Activated CD4-positive, alpha-beta T cell treated with anti-CD3 and anti-CD28 coated beads for 36 hours (primary cell): ENCODE data around the gene GAREM1. TPM values are rescaled to one million over a fixed set of nuclear protein-coding genes. Genes with fewer than 3 reads are reported as not detected.
"Not testable (repeated sequence)": the region's sequence is repeated elsewhere in the genome, so short reads cannot be mapped to it uniquely, and the experiment has no call there.

Experiments
- ATAC-seq: fragments of 200-7000 bp; cut with Tn5 transposase; one replicate; pipeline ENCODE4 v1.10.0; 2021; ENCODE audit warnings: mild to moderate bottlenecking, moderate library complexity
- CTCF ChIA-PET: fragments of 350-600 bp; sonication (Branson Sonifier 250); formaldehyde crosslinking; loops from one replicate; lab custom pipeline; 2021; ENCODE audit warnings: antibody characterized with exemption; lab: Charles Lee
- POLR2A ChIA-PET: fragments of 350-600 bp; sonication (Branson Sonifier 250); formaldehyde crosslinking; loops from one replicate; lab custom pipeline; 2021; ENCODE audit warnings: antibody characterized with exemption, inconsistent platforms; lab: Charles Lee
- DNase-seq: peaks from one replicate; pipeline ENCODE4 v3.0.0-alpha.2; 2020
- H3K27ac Mint-ChIP-seq: one replicate; pipeline ENCODE4 v1.8.0; 2021; ENCODE audit warnings: mixed read lengths
- H3K27me3 Mint-ChIP-seq: one replicate; pipeline ENCODE4 v1.8.0; 2021; ENCODE audit warnings: mixed read lengths
- H3K36me3 Mint-ChIP-seq: one replicate; pipeline ENCODE4 v1.8.0; 2021; ENCODE audit warnings: low read depth, mixed read lengths
- H3K4me1 Mint-ChIP-seq: one replicate; pipeline ENCODE4 v1.8.0; 2021; ENCODE audit warnings: mixed read lengths
- H3K4me3 Mint-ChIP-seq: one replicate; pipeline ENCODE4 v1.8.0; 2021; ENCODE audit warnings: mild to moderate bottlenecking, moderate library complexity, mixed read lengths
- H3K9me3 Mint-ChIP-seq: one replicate; pipeline ENCODE4 v1.8.0; 2021; ENCODE audit warnings: low read depth, mixed read lengths
- intact Hi-C, 2 experiments: fragments of 100-400 bp; cut with DNase I in 1 of 2; cut with micrococcal nuclease in 1 of 2; formaldehyde crosslinking; loops; one replicate each; pipeline versions ENCODE4 v1.14.2 to v1.15.1; 2022 to 2024; cut with DNase I, micrococcal nuclease
- total RNA-seq, 2 experiments: library from RNA; stranded (reverse); gene quantifications; one replicate each; pipeline ENCODE4 v1.2.3, GENCODE V29; 2021

GAREM1 gene
- not detected for total RNA-seq

- ATAC-seq (peak; percentile 92), DNase-seq (peak; percentile 86)
- POLR2A ChIA-PET = interaction anchor here (0.6 kb wide), 1 partner anchor 381 kb away, joined by 4 read pairs; no protein-coding TSS in a partner anchor
- Mint-ChIP-seq H3K4me3 (peak within 1 kb of the TSS; percentile 61), H3K27me3 (peaks cover 37% of the 10 kb centered on the region), H3K4me1 (peaks cover 24% of the 10 kb centered on the region), H3K36me3 (no peaks in the 10 kb centered on the region), H3K9me3 (no peaks in the 10 kb centered on the region), H3K27ac (no peak within 1 kb of the TSS)
- CTCF ChIA-PET = interaction anchor here (0.5 to 1.7 kb wide), 15 partner anchors 17 to 313 kb away, joined by 3 to 8 read pairs (median 4); no protein-coding TSS in a partner anchor
- intact Hi-C loops = loop anchor here (1.0 to 10.0 kb wide), 3 partner anchors 60 to 526 kb away; partner anchors contain the start of gene TRAPPC8 (in 1 of the 2)
These were observed at the start of gene GAREM1 for GRCh38 chr18:32470714-32471633. Gene GAREM1 (minus strand): TSS chr18:32470882. CDS start chr18:32470428, 454 bp downstream.

- ChIA-PET CTCF (interaction anchor here (1.6 kb wide), 1 partner anchor 18 kb away, joined by 3 read pairs; no protein-coding TSS in a partner anchor), POLR2A (no interaction called here)
- Mint-ChIP-seq H3K4me3 (no peak overlapping the region), H3K27me3 (peaks cover 15% of the 10 kb centered on the region), H3K4me1 (peaks cover 13% of the 10 kb centered on the region), H3K9me3 (peaks cover 3% of the 10 kb centered on the region), H3K27ac (no peak overlapping the region), H3K36me3 (no peaks in the 10 kb centered on the region)
- DNase-seq (no peak), ATAC-seq (peak; percentile 79)
- intact Hi-C loops = no loop called here
These were observed 40.5 kb upstream of the GAREM1 start for GRCh38 chr18:32511147-32511546.

- ChIA-PET POLR2A (no interaction called here), CTCF (interaction anchor here (0.6 to 2.0 kb wide), 3 partner anchors 16 to 225 kb away, joined by 3 to 7 read pairs (median 4); no protein-coding TSS in a partner anchor)
- Mint-ChIP-seq H3K27me3 (peaks cover 13% of the 10 kb centered on the region), H3K4me3 (no peak overlapping the region), H3K4me1 (peaks cover 13% of the 10 kb centered on the region), H3K36me3 (no peaks in the 10 kb centered on the region), H3K27ac (no peak overlapping the region), H3K9me3 (peaks cover 3% of the 10 kb centered on the region)
- ATAC-seq = no peak
- DNase-seq = no peak
- intact Hi-C loops = no loop called here
These were observed 38.4 kb upstream of the GAREM1 start for GRCh38 chr18:32509111-32509510.

GRCh38 chr18:32507093-32507492, 36.4 kb upstream of the GAREM1 start:
- Mint-ChIP-seq H3K27ac (no peak overlapping the region), H3K4me3 (no peak overlapping the region), H3K36me3 (no peaks in the 10 kb centered on the region), H3K4me1 (peaks cover 13% of the 10 kb centered on the region), H3K9me3 (no peaks in the 10 kb centered on the region), H3K27me3 (peaks cover 11% of the 10 kb centered on the region)
- ATAC-seq = peak; percentile 58
- CTCF ChIA-PET = interaction anchor here (1.3 kb wide), 1 partner anchor 21 kb away, joined by 3 read pairs; no protein-coding TSS in a partner anchor
- intact Hi-C loops = no loop called here
- DNase-seq = no peak
- POLR2A ChIA-PET = no interaction called here

GRCh38 chr18:32502014-32502413, 31.3 kb upstream of the GAREM1 start:
- peaks cover 25% of the 10 kb centered on the region for H3K27me3 Mint-ChIP-seq
- ChIA-PET POLR2A (no interaction called here), CTCF (no interaction called here)
- H3K9me3 Mint-ChIP-seq = no peaks in the 10 kb centered on the region
- peaks cover 2% of the 10 kb centered on the region for H3K4me1 Mint-ChIP-seq
- intact Hi-C loops = no loop called here
- ATAC-seq = no peak
- no peak overlapping the region for H3K4me3 Mint-ChIP-seq
- no peak for DNase-seq
- H3K27ac Mint-ChIP-seq = no peak overlapping the region
- H3K36me3 Mint-ChIP-seq = no peaks in the 10 kb centered on the region

GRCh38 chr18:32501242-32501641, 30.6 kb upstream of the GAREM1 start:
- POLR2A ChIA-PET, H3K9me3 Mint-ChIP-seq, H3K4me1 Mint-ChIP-seq, ATAC-seq, DNase-seq, H3K36me3 Mint-ChIP-seq, H3K27ac Mint-ChIP-seq, H3K4me3 Mint-ChIP-seq, intact Hi-C loops: not testable (repeated sequence)
- CTCF ChIA-PET = interaction anchor here (0.7 kb wide), 1 partner anchor 52 kb away, joined by 3 read pairs; no protein-coding TSS in a partner anchor
- peaks cover 28% of the 10 kb centered on the region for H3K27me3 Mint-ChIP-seq

GRCh38 chr18:32483002-32483401, 12.3 kb upstream of the GAREM1 start:
- no peaks in the 10 kb centered on the region for H3K9me3 Mint-ChIP-seq
- DNase-seq = no peak
- intact Hi-C loops = no loop called here
- H3K27ac Mint-ChIP-seq = no peak overlapping the region
- ChIA-PET POLR2A (no interaction called here), CTCF (no interaction called here)
- no peak for ATAC-seq
- no peaks in the 10 kb centered on the region for H3K4me1 Mint-ChIP-seq
- H3K27me3 Mint-ChIP-seq = peaks cover 28% of the 10 kb centered on the region
- H3K36me3 Mint-ChIP-seq = no peaks in the 10 kb centered on the region
- H3K4me3 Mint-ChIP-seq = no peak overlapping the region

GRCh38 chr18:32482117-32482516, 11.4 kb upstream of the GAREM1 start:
- H3K9me3 Mint-ChIP-seq = no peaks in the 10 kb centered on the region
- CTCF ChIA-PET = interaction anchor here (0.6 kb wide), 1 partner anchor 285 kb away, joined by 3 read pairs; no protein-coding TSS in a partner anchor
- no peak for ATAC-seq
- no peaks in the 10 kb centered on the region for H3K4me1 Mint-ChIP-seq
- H3K27me3 Mint-ChIP-seq = peaks cover 21% of the 10 kb centered on the region
- H3K4me3 Mint-ChIP-seq = no peak overlapping the region
- POLR2A ChIA-PET = no interaction called here
- DNase-seq = no peak
- H3K36me3 Mint-ChIP-seq = no peaks in the 10 kb centered on the region
- intact Hi-C loops = no loop called here
- no peak overlapping the region for H3K27ac Mint-ChIP-seq

GRCh38 chr18:32480581-32480980, 9.9 kb upstream of the GAREM1 start:
- CTCF ChIA-PET = interaction anchor here (0.6 kb wide), 1 partner anchor 34 kb away, joined by 3 read pairs; no protein-coding TSS in a partner anchor
- Mint-ChIP-seq H3K27ac (no peak overlapping the region), H3K36me3 (no peaks in the 10 kb centered on the region), H3K4me3 (no peak overlapping the region), H3K9me3 (no peaks in the 10 kb centered on the region), H3K27me3 (peaks cover 19% of the 10 kb centered on the region), H3K4me1 (no peaks in the 10 kb centered on the region)
- no peak for DNase-seq
- ATAC-seq = no peak
- POLR2A ChIA-PET = no interaction called here
- intact Hi-C loops = no loop called here

- Mint-ChIP-seq H3K27me3 (peaks cover 14% of the 10 kb centered on the region), H3K36me3 (no peaks in the 10 kb centered on the region), H3K27ac (no peak overlapping the region), H3K4me3 (no peak overlapping the region), H3K4me1 (no peaks in the 10 kb centered on the region), H3K9me3 (no peaks in the 10 kb centered on the region)
- POLR2A ChIA-PET = no interaction called here
- intact Hi-C loops = loop anchor here in 1 of 2 experiments (10.0 kb wide), 1 partner anchor 534 kb away; the partner anchor contains the start of gene TRAPPC8
- DNase-seq (no peak), ATAC-seq (no peak)
- CTCF ChIA-PET = no interaction called here
These were observed 8.1 kb upstream of the GAREM1 start for GRCh38 chr18:32478807-32479206.

- Mint-ChIP-seq H3K27me3 (peaks cover 9% of the 10 kb centered on the region), H3K4me1 (no peaks in the 10 kb centered on the region), H3K27ac (no peak overlapping the region), H3K36me3 (no peaks in the 10 kb centered on the region), H3K9me3 (no peaks in the 10 kb centered on the region), H3K4me3 (no peak overlapping the region)
- intact Hi-C loops = loop anchor here in 1 of 2 experiments (10.0 kb wide), 1 partner anchor 534 kb away; the partner anchor contains the start of gene TRAPPC8
- no peak for DNase-seq
- ATAC-seq = no peak
- ChIA-PET POLR2A (no interaction called here), CTCF (no interaction called here)
These were observed 7.6 kb upstream of the GAREM1 start for GRCh38 chr18:32478317-32478716.
